A549 (cell line): Measurements from ENCODE around the gene SUN2. TPM values are rescaled to one million over a fixed set of nuclear protein-coding genes. Genes with fewer than 3 reads are reported as not detected.

Experiments used
- ATAC-seq, 2 experiments: fragments of 200-7000 bp in 1 of 2; fragments of >200 bp in 1 of 2; cut with Nextera tagmentation in 1 of 2; cut with Tn5 transposase in 1 of 2; 3 replicates each; pipeline versions ENCODE4 v1.8.0 to v1.9.1; 2018 to 2020; ENCODE audit warnings: mild to moderate bottlenecking in 1 of 2, moderate library complexity in 1 of 2
- CTCF ChIA-PET: fragments of 300-600 bp; sonication (Branson Sonifier 250); formaldehyde crosslinking; extraction: SDS; loops from one replicate; lab custom pipeline; 2021; ENCODE audit warnings: antibody characterized with exemption, inconsistent platforms; lab: Yijun Ruan, JAX
- POLR2A ChIA-PET: fragments of 350-600 bp; formaldehyde crosslinking; extraction: SDS; loops from one replicate; lab custom pipeline; 2021; ENCODE audit warnings: antibody characterized with exemption, inconsistent platforms; lab: Yijun Ruan, JAX
- DNase-seq, 2 experiments: peaks; one replicate each; pipeline versions ENCODE4 v3.0.0 to v3.0.0-alpha.2; 2011 to 2016; ENCODE audit warnings: low read depth in 1 of 2, low spot score in 1 of 2
- FAIRE-seq: peaks from 2 replicates; lab custom pipeline; 2011; peaks lifted over from hg19 to GRCh38; lab: Jason Lieb, UNC
- H3K27ac ChIP-seq, 2 experiments: fragments of >200 bp; sonication (Bioruptor Twin); formaldehyde crosslinking; 3 replicates each; pipeline ENCODE4 v1.5.1; 2016 to 2017
- H3K4me1 ChIP-seq: fragments of >200 bp; sonication (Bioruptor Twin); formaldehyde crosslinking; 3 replicates; pipeline ENCODE4 v1.6.1; 2016
- H3K4me2 ChIP-seq: fragments of >200 bp; sonication (Bioruptor Twin); formaldehyde crosslinking; 3 replicates; pipeline ENCODE4 v1.6.1; 2016
- H3K4me3 ChIP-seq: fragments of >200 bp; sonication (Bioruptor Twin); formaldehyde crosslinking; 3 replicates; pipeline ENCODE4 v1.5.1; 2016
- H3K9me3 ChIP-seq: fragments of >200 bp; sonication (Bioruptor Twin); formaldehyde crosslinking; 3 replicates; pipeline ENCODE4 v1.6.1; 2016
- CBX2 ChIP-seq: fragments of 200-600 bp; sonication (generic); IDR thresholded peaks from 2 replicates; pipeline ENCODE4 v1.6.1; 2016; ENCODE audit warnings: low read depth, mild to moderate bottlenecking, borderline replicate concordance
- CHD2 ChIP-seq: fragments of 150-350 bp; IDR thresholded peaks from 2 replicates; pipeline ENCODE4 v1.6.1; 2014; ENCODE audit warnings: low read length; ENCODE audit not compliant: partially characterized antibody
- EHMT2 ChIP-seq: fragments of 200-600 bp; sonication (generic); IDR thresholded peaks from 2 replicates; pipeline ENCODE4 v1.6.1; 2016; ENCODE audit warnings: antibody characterized with exemption, low read depth, mild to moderate bottlenecking, moderate library complexity
- EP300 ChIP-seq, 2 experiments: fragments of >200 bp; sonication (Bioruptor Twin); formaldehyde crosslinking; IDR thresholded peaks; 2 replicates in 1 of 2; 3 replicates in 1 of 2; pipeline ENCODE4 v1.6.1; 2016 to 2017
- FOSL2 ChIP-seq, 2 experiments: fragments of 450-650 bp in 1 of 2; fragments of >200 bp in 1 of 2; sonication (Bioruptor Twin) in 1 of 2; formaldehyde crosslinking; IDR thresholded peaks; 2 replicates each; pipeline versions ENCODE4 v1.5.0 to v1.6.1; 2016 to 2020; ENCODE audit warnings: mild to moderate bottlenecking in 1 of 2, moderate library complexity in 1 of 2
- FOXS1 ChIP-seq: fragments of 250-450 bp; sonication (Bioruptor Pico); IDR thresholded peaks from 2 replicates; pipeline ENCODE4 v1.5.0; 2020; ENCODE audit warnings: mild to moderate bottlenecking, moderate library complexity
- GATA3 ChIP-seq: IDR thresholded peaks from 2 replicates; pipeline ENCODE4 v1.6.1; 2012; ENCODE audit warnings: borderline replicate concordance
- HDAC2 ChIP-seq: fragments of 200-600 bp; sonication (generic); IDR thresholded peaks from 2 replicates; pipeline ENCODE4 v1.6.1; 2016
- HOXB13 ChIP-seq: fragments of 250-450 bp; sonication (Bioruptor Pico); IDR thresholded peaks from 2 replicates; pipeline ENCODE4 v1.5.0; 2020; ENCODE audit warnings: low read depth, mild to moderate bottlenecking, moderate library complexity
- JUNB ChIP-seq: fragments of >200 bp; sonication (Bioruptor Twin); formaldehyde crosslinking; IDR thresholded peaks from 2 replicates; pipeline ENCODE4 v1.6.1; 2016
- KDM1A ChIP-seq: fragments of 200-600 bp; sonication (generic); IDR thresholded peaks from 2 replicates; pipeline ENCODE4 v1.6.1; 2016; ENCODE audit warnings: low read depth, mild to moderate bottlenecking
- KDM5A ChIP-seq: fragments of 200-600 bp; sonication (generic); IDR thresholded peaks from 2 replicates; pipeline ENCODE4 v1.6.1; 2016; ENCODE audit warnings: antibody characterized with exemption, mild to moderate bottlenecking
- MAZ ChIP-seq: fragments of 150-350 bp; IDR thresholded peaks from 2 replicates; pipeline ENCODE4 v1.6.1; 2014; ENCODE audit warnings: antibody characterized with exemption, low read depth, low read length, borderline replicate concordance
- NPAS2 ChIP-seq: fragments of 250-450 bp; sonication (Bioruptor Pico); IDR thresholded peaks from 2 replicates; pipeline ENCODE4 v1.8.0; 2022; ENCODE audit warnings: mild to moderate bottlenecking, moderate library complexity, borderline replicate concordance
- NR3C1 ChIP-seq: fragments of >200 bp; sonication (Bioruptor Twin); formaldehyde crosslinking; IDR thresholded peaks from 3 replicates; pipeline ENCODE4 v1.6.1; 2017
- PHF8 ChIP-seq: fragments of 200-600 bp; sonication (generic); IDR thresholded peaks from 2 replicates; pipeline ENCODE4 v1.6.1; 2016; ENCODE audit warnings: low read depth, mild to moderate bottlenecking, antibody characterized with exemption, moderate library complexity, borderline replicate concordance
- POLR2AphosphoS2 ChIP-seq: conservative IDR thresholded peaks from 2 replicates; pipeline ENCODE4 v1.6.1; 2012; ENCODE audit warnings: low read length, improper control_type of control experiment, inconsistent platforms
- RAD21 ChIP-seq, 2 experiments: fragments of >200 bp in 1 of 2; sonication (Bioruptor Twin) in 1 of 2; formaldehyde crosslinking in 1 of 2; IDR thresholded peaks in 1 of 2; conservative IDR thresholded peaks in 1 of 2; 2 replicates in 1 of 2; 3 replicates in 1 of 2; pipeline ENCODE4 v1.6.1; 2012 to 2018; ENCODE audit warnings: inconsistent platforms in 1 of 2
- RCOR1 ChIP-seq: fragments of 150-350 bp; IDR thresholded peaks from 2 replicates; pipeline ENCODE4 v1.6.1; 2014; ENCODE audit warnings: antibody characterized with exemption, low read length, low read depth
- SREBF2 ChIP-seq: fragments of 450-650 bp; IDR thresholded peaks from 2 replicates; pipeline ENCODE4 v1.6.1; 2014; ENCODE audit warnings: mild to moderate bottlenecking, moderate library complexity
- TP53 ChIP-seq: fragments of 250-450 bp; sonication (Bioruptor Pico); IDR thresholded peaks from 2 replicates; pipeline ENCODE4 v1.5.0; 2021; ENCODE audit warnings: mild to moderate bottlenecking, moderate library complexity
- ZC3H11A ChIP-seq: fragments of 450-650 bp; IDR thresholded peaks from 2 replicates; pipeline ENCODE4 v1.6.1; 2014; ENCODE audit warnings: antibody characterized with exemption, mild to moderate bottlenecking
- ZFP36 ChIP-seq: fragments of 450-650 bp; IDR thresholded peaks from 2 replicates; pipeline ENCODE4 v1.6.1; 2014; ENCODE audit warnings: borderline replicate concordance; ENCODE audit not compliant: partially characterized antibody
- ZNF302 ChIP-seq: fragments of 250-450 bp; sonication (Bioruptor Pico); IDR thresholded peaks from 2 replicates; pipeline ENCODE4 v1.9.0; 2021; ENCODE audit warnings: inconsistent platforms, mild to moderate bottlenecking, moderate library complexity
- ZSCAN20 ChIP-seq: fragments of 250-450 bp; sonication (Bioruptor Pico); IDR thresholded peaks from 2 replicates; pipeline ENCODE4 v1.8.0; 2022; ENCODE audit warnings: mild to moderate bottlenecking, moderate library complexity
- WGBS: methylation state at CpG from one replicate; pipeline ENCODE4 v1.1.6; 2017; ENCODE audit errors: missing lambda C conversion rate; 5-methylcytosine and 5-hydroxymethylcytosine counted together
- polyA plus RNA-seq, 4 experiments: library from polyadenylated mRNA; depleted of rRNA in 3 of 4; stranded (reverse); fragments of >200 nt; fragmentation: RNase III in 1 of 4; extraction: RNeasy Plus Mini Kit Qiagen cat#74134 plus additional on column Dnase treatment in 1 of 4; gene quantifications; 2 replicates in 3 of 4; 3 replicates in 1 of 4; pipeline ENCODE4 v1.2.3, GENCODE V29; 2011 to 2017
- TF ChIP-seq, protein P1 (sequence below): fragments of 450-650 bp; IDR thresholded peaks from 2 replicates; pipeline ENCODE4 v1.6.1; 2014; ENCODE audit warnings: antibody characterized with exemption
- TF ChIP-seq, protein P2 (sequence below): fragments of 150-350 bp; IDR thresholded peaks from 2 replicates; pipeline ENCODE4 v1.6.1; 2014; ENCODE audit warnings: low read depth, mild to moderate bottlenecking, low read length
- TF ChIP-seq, protein P3 (sequence below): IDR thresholded peaks from 2 replicates; pipeline ENCODE4 v1.6.1; 2012
- TF ChIP-seq, protein P4 (sequence below): fragments of 250-450 bp; sonication (Bioruptor Pico); IDR thresholded peaks from 2 replicates; pipeline ENCODE4 v1.5.0; 2020; ENCODE audit warnings: low read depth, mild to moderate bottlenecking, moderate library complexity
- TF ChIP-seq, protein P5 (sequence below): fragments of >200 bp; sonication (Bioruptor Twin); formaldehyde crosslinking; IDR thresholded peaks from 2 replicates; pipeline ENCODE4 v1.6.1; 2016

SUN2 gene
- polyA plus RNA-seq, 2 of the 4 experiments (the other 2 are of a cell fraction), result 12.6 to 24.0 TPM

DNA sequence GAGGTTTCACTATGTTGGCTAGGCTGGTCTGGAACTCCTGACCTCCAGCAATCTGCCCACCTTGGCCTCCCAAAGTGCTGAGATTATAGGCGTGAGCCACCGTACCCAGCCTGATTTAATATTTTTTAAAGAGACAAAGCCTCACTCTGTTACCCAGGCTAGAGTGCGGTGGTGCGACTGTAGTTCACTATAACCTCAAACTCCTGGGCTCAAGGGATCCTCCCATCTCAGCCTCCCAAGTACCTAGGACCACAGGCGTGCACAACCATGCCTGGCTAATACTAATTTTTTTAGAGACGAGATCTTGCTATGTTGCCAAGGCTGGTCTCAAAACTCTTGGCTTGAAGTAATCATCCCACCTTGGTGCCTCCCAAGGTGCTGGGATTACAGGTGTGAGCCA, 36.6 kb downstream of the SUN2 start:
- CTCF ChIA-PET, result interaction anchor here (1.1 to 2.5 kb wide), 3 partner anchors 11 to 21 kb away, joined by 4 to 22 read pairs (median 5); no protein-coding TSS in a partner anchor
- WGBS, result 77% methylated on average over 6 of the region's 6 CpGs
- H3K9me3 ChIP-seq, result no peaks in the 10 kb centered on the region
- DNase-seq, result no peak
- H3K4me1 ChIP-seq, result peaks cover 15% of the 10 kb centered on the region
- TF ChIP-seq NPAS2 (CRISPR knock-in tag) (no peak), MAZ (no peak), RCOR1 (no peak), PHF8 (no peak), KDM5A (no peak), TP53 (CRISPR knock-in tag) (no peak), HOXB13 (CRISPR knock-in tag) (no peak), EP300 (IDR thresholded peaks at IDR 0.05) (no peak), ZNF302 (CRISPR knock-in tag) (no peak), JUNB (no peak), CHD2 (no peak), FOXS1 (CRISPR knock-in tag) (no peak), GATA3 (no peak), EHMT2 (no peak), ZC3H11A (no peak), SREBF2 (no peak), FOSL2 (IDR thresholded peaks at IDR 0.05) (no peak), FOSL2 (CRISPR knock-in tag; IDR thresholded peaks at IDR 0.05) (no peak), ZSCAN20 (CRISPR knock-in tag) (no peak), POLR2AphosphoS2 (no peak)
- TF ChIP-seq, protein P1, sequence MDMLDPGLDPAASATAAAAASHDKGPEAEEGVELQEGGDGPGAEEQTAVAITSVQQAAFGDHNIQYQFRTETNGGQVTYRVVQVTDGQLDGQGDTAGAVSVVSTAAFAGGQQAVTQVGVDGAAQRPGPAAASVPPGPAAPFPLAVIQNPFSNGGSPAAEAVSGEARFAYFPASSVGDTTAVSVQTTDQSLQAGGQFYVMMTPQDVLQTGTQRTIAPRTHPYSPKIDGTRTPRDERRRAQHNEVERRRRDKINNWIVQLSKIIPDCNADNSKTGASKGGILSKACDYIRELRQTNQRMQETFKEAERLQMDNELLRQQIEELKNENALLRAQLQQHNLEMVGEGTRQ, result no peak
- H3K4me2 ChIP-seq, result peak overlapping the region; percentile 60; the same call in 2 of the 3 replicates
- peak overlapping the region in 1 of 2 experiments; percentile 54; a peak in 3 of 6 replicates for H3K27ac ChIP-seq
- H3K4me3 ChIP-seq, result no peak overlapping the region
- no peak for FAIRE-seq
- POLR2A ChIA-PET, result interaction anchor here (1.0 to 2.1 kb wide), 2 partner anchors 13 to 38 kb away, joined by 6 to 7 read pairs; partner anchors contain the start of genes GTPBP1 and TOMM22
- ATAC-seq, result no peak

DNA sequence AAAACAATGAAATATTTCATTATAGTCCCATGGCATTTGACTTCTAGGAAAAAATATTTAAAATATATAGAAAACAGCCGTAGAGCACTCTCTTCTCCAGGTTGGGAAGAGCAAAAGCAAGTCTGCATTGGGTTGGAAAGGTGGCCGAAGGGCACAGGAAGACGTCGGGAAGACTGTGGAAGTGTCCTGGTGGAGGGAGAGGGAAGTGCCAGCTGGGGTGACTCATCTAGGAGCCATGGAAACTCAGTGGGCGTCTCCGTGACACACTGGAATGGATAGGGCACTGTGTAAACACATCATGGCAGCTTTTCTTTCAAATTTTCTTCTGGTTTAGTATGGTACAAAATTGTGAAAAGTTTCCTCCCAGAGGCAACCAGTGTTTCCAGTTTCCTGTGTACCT, 37.4 kb downstream of the SUN2 start:
- no peak overlapping the region for H3K4me3 ChIP-seq
- WGBS, result 3% methylated on average over 6 of the region's 6 CpGs
- TF ChIP-seq FOSL2 (IDR thresholded peaks at IDR 0.05) (peak; percentile 58; the same call in 1 of the 2 replicates), FOSL2 (CRISPR knock-in tag; IDR thresholded peaks at IDR 0.05) (peak; percentile 96), RAD21 (conservative IDR thresholded peaks at IDR 0.05 in 1 of 2, IDR thresholded peaks at IDR 0.05 in 1 of 2) (0 out of 5 replicates have a peak, but pooled peaks of 1 of the 2 experiments have one; percentile 2), ZFP36 (no peak)
- ATAC-seq (peak; percentile 100), FAIRE-seq (no peak), DNase-seq (peak; percentile 79 to 84)
- H3K9me3 ChIP-seq, result no peaks in the 10 kb centered on the region
- peaks cover 15% of the 10 kb centered on the region for H3K4me1 ChIP-seq
- CTCF ChIA-PET, result interaction anchor here (1.0 to 2.5 kb wide), 7 partner anchors 10 to 48 kb away, joined by 4 to 22 read pairs (median 4); partner anchors contain the start of gene JOSD1
- peak overlapping the region; percentile 60 for H3K4me2 ChIP-seq
- peak overlapping the region in 1 of 2 experiments; percentile 62; a peak in 3 of 6 replicates for H3K27ac ChIP-seq
- POLR2A ChIA-PET, result interaction anchor here (1.0 to 2.1 kb wide), 2 partner anchors 12 to 37 kb away, joined by 6 to 7 read pairs; partner anchors contain the start of genes GTPBP1 and TOMM22

DNA sequence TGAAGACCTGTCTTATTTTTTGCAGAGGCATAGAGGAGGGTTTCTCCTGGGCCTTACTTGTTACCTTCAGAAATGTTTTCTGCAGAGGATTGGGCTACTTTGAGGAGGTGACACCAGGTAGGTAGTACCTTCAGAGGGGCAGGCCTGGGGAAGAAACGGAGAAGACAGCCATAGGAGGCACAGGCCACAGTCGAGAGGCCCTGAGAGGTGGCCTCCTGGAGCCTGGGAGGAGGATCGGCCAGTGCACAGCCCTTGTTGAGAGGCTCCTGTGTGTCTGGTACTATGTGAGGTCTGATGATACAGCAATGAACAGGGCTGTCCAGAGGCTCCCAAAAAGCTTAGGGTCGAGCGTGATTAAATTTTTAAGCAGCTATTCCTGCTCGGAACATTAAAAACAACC, 38.6 kb downstream of the SUN2 start:
- Histone ChIP-seq H3K27ac (peak overlapping the region in 1 of 2 experiments; percentile 62; a peak in 1 of 6 replicates), H3K4me2 (no peak overlapping the region), H3K4me1 (peaks cover 15% of the 10 kb centered on the region), H3K4me3 (no peak overlapping the region), H3K9me3 (no peaks in the 10 kb centered on the region)
- POLR2A ChIA-PET, result interaction anchor here (0.6 to 2.1 kb wide), 2 partner anchors 10 to 11 kb away, joined by 3 to 7 read pairs; partner anchors contain the start of gene GTPBP1
- 81% methylated on average over 6 of the region's 6 CpGs for WGBS
- ATAC-seq (no peak), DNase-seq (no peak), FAIRE-seq (no peak)
- CTCF ChIA-PET, result interaction anchor here (0.5 to 2.5 kb wide), 6 partner anchors 9 to 47 kb away, joined by 3 to 22 read pairs (median 4); partner anchors contain the start of gene SUN2
- TF ChIP-seq, protein P2, sequence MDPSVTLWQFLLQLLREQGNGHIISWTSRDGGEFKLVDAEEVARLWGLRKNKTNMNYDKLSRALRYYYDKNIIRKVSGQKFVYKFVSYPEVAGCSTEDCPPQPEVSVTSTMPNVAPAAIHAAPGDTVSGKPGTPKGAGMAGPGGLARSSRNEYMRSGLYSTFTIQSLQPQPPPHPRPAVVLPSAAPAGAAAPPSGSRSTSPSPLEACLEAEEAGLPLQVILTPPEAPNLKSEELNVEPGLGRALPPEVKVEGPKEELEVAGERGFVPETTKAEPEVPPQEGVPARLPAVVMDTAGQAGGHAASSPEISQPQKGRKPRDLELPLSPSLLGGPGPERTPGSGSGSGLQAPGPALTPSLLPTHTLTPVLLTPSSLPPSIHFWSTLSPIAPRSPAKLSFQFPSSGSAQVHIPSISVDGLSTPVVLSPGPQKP, result no peak
- no peak for TF ChIP-seq KDM1A
- TF ChIP-seq ZC3H11A, result no peak
- TF ChIP-seq NR3C1, result no peak
- no peak for TF ChIP-seq CHD2
- no peak for TF ChIP-seq HDAC2
- TF ChIP-seq NPAS2 (CRISPR knock-in tag), result no peak
- TF ChIP-seq, protein P3, sequence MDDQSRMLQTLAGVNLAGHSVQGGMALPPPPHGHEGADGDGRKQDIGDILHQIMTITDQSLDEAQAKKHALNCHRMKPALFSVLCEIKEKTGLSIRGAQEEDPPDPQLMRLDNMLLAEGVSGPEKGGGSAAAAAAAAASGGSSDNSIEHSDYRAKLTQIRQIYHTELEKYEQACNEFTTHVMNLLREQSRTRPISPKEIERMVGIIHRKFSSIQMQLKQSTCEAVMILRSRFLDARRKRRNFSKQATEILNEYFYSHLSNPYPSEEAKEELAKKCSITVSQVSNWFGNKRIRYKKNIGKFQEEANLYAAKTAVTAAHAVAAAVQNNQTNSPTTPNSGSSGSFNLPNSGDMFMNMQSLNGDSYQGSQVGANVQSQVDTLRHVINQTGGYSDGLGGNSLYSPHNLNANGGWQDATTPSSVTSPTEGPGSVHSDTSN, result no peak
- TF ChIP-seq CBX2, result no peak
- TF ChIP-seq, protein P4, sequence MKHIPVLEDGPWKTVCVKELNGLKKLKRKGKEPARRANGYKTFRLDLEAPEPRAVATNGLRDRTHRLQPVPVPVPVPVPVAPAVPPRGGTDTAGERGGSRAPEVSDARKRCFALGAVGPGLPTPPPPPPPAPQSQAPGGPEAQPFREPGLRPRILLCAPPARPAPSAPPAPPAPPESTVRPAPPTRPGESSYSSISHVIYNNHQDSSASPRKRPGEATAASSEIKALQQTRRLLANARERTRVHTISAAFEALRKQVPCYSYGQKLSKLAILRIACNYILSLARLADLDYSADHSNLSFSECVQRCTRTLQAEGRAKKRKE (CRISPR knock-in tag), result no peak
- TF ChIP-seq HOXB13 (CRISPR knock-in tag), result no peak
- TF ChIP-seq, protein P5, sequence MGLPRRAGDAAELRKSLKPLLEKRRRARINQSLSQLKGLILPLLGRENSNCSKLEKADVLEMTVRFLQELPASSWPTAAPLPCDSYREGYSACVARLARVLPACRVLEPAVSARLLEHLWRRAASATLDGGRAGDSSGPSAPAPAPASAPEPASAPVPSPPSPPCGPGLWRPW, result no peak
